GM18505 (cell line): ENCODE results near the gene OR51V1.
A peak's percentile ranks its signal among the peaks of the same experiment; 100 is the strongest.

Experiments
- ATAC-seq: cut with Tn5 transposase; IDR thresholded peaks from one replicate; pipeline ENCODE4 v1.9.1; 2021; ENCODE audit not compliant: unreplicated experiment
- POLR2A ChIP-seq: IDR thresholded peaks from 4 replicates; pipeline ENCODE4 v1.6.1; 2011; ENCODE audit warnings: borderline replicate concordance; ENCODE audit not compliant: insufficient read depth, insufficient read length; ENCODE audit errors: extremely low read depth

OR51V1 gene

GRCh38 chr11:5238486-5238885 is 38.0 kb upstream of the OR51V1 start:
- TF ChIP-seq POLR2A, result no peak
- ATAC-seq, result no peak

- TF ChIP-seq POLR2A, result no peak
- ATAC-seq, result no peak
These were observed 36.9 kb upstream of the OR51V1 start for GRCh38 chr11:5237420-5237819.

- no peak for ATAC-seq
- no peak for TF ChIP-seq POLR2A
These were observed 35.0 kb upstream of the OR51V1 start for GRCh38 chr11:5235364-5236095.

- ATAC-seq, result peak; percentile 85
- no peak for TF ChIP-seq POLR2A
These were observed 33.9 kb upstream of the OR51V1 start, which contains the start of gene HBD for GRCh38 chr11:5234381-5234834. TSS of gene HBD (minus strand) at chr11:5234483. CDS start at chr11:5234433, 50 bp downstream.

- TF ChIP-seq POLR2A, result no peak
- ATAC-seq, result no peak
These were observed 32.8 kb upstream of the OR51V1 start for GRCh38 chr11:5233307-5233706.

GRCh38 chr11:5232821-5233220 is 32.3 kb upstream of the OR51V1 start:
- ATAC-seq, result no peak
- no peak for TF ChIP-seq POLR2A

GRCh38 chr11:5232176-5232575 is 31.7 kb upstream of the OR51V1 start:
- TF ChIP-seq POLR2A, result no peak
- ATAC-seq, result no peak

- TF ChIP-seq POLR2A, result no peak
- ATAC-seq, result no peak
These were observed 30.6 kb upstream of the OR51V1 start for GRCh38 chr11:5231111-5231510.

GRCh38 chr11:5230266-5230665 is 29.8 kb upstream of the OR51V1 start:
- TF ChIP-seq POLR2A, result no peak
- ATAC-seq, result no peak

GRCh38 chr11:5229796-5230195 is 29.3 kb upstream of the OR51V1 start:
- no peak for ATAC-seq
- TF ChIP-seq POLR2A, result no peak

- no peak for TF ChIP-seq POLR2A
- ATAC-seq, result no peak
These were observed 28.9 kb upstream of the OR51V1 start for GRCh38 chr11:5229356-5229755.

GRCh38 chr11:5228124-5228523 is 27.6 kb upstream of the OR51V1 start:
- ATAC-seq, result no peak
- no peak for TF ChIP-seq POLR2A

- no peak for ATAC-seq
- TF ChIP-seq POLR2A, result no peak
These were observed 27.2 kb upstream of the OR51V1 start for GRCh38 chr11:5227681-5228080.

GRCh38 chr11:5226732-5227310 is 26.3 kb upstream of the OR51V1 start, which contains the start of gene HBB:
TSS of gene HBB (minus strand) at chr11:5227071. CDS start at chr11:5227021, 50 bp downstream.
- ATAC-seq, result no peak
- no peak for TF ChIP-seq POLR2A
